SJSA1 (cell line): ENCODE results near the gene DENND2A. TPM values are rescaled to one million over a fixed set of nuclear protein-coding genes. Genes with fewer than 3 reads are reported as not detected.
"Not testable (repeated sequence)": the region's sequence is repeated elsewhere in the genome, so short reads cannot be mapped to it uniquely, and the experiment has no call there.

Experiments
- DNase-seq, 2 experiments: peaks; one replicate each; pipeline ENCODE4 v3.0.0-alpha.2; 2015 to 2020; ENCODE audit warnings: low spot score in 2 of 2, low read depth in 1 of 2
- H3K27ac ChIP-seq: fragments of 250-450 bp; sonication (Bioruptor Pico); 2 replicates; pipeline ENCODE4 v1.5.1; 2020; ENCODE audit warnings: mild to moderate bottlenecking, moderate library complexity
- H3K27me3 ChIP-seq: fragments of 250-450 bp; sonication (Bioruptor Pico); replicated peaks from 2 replicates; pipeline ENCODE4 v1.5.1; 2020; ENCODE audit warnings: mild to moderate bottlenecking, moderate library complexity
- H3K36me3 ChIP-seq: fragments of 250-450 bp; sonication (Bioruptor Pico); 2 replicates; pipeline ENCODE4 v1.5.1; 2020; ENCODE audit warnings: mild to moderate bottlenecking
- H3K4me1 ChIP-seq: fragments of 250-450 bp; sonication (Bioruptor Pico); replicated peaks from 2 replicates; pipeline ENCODE4 v1.6.1; 2021; ENCODE audit warnings: mild to moderate bottlenecking
- H3K4me3 ChIP-seq: fragments of 250-450 bp; sonication (Bioruptor Pico); 2 replicates; pipeline ENCODE4 v1.5.1; 2020; ENCODE audit warnings: mild to moderate bottlenecking
- H3K9me3 ChIP-seq: fragments of 250-450 bp; sonication (Bioruptor Pico); replicated peaks from 2 replicates; pipeline ENCODE4 v1.5.1; 2020; ENCODE audit warnings: mild to moderate bottlenecking
- total RNA-seq: library from RNA; depleted of rRNA; stranded (reverse); fragments of >200 nt; shearing (Covaris generic); gene quantifications from 2 replicates; pipeline ENCODE4 v1.2.3, GENCODE V29; 2014

Gene DENND2A
- total RNA-seq, 1 experiment from 2014 or later = 10.2 TPM

DNA sequence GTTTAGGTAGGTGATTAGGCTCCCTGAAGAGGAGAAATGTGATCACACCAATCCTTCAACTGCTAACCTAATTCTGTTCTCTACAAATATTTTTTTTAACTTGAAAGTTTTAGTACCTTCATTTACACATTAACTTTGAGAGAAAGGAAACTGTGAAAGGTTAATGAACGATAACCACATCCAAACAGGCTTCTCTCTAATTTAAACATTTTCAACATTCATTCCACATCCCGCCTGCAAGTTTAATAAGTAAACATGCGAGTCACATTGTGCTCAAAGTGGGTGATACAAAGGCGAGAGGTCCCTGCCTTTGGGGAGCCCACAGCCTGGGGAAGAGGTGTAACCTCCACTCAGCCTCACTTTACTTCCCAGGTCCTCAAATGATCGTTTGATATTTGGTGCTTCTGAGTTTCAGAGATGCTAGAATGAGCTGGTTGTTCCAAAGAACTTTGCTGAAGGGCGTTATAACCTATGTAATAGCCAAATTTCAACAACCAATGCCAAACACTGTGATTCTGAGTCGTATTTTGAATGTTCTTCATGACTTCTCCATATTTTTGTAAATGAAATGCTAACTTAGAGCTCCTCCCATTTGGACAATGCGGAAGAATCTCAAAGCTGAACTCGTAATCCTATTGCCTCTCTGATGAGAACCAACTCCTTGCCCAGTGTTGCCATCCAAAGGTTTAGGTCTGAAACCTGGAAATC is 47.5 kb downstream of the DENND2A start:
- Histone ChIP-seq H3K9me3 (no peaks in the 10 kb centered on the region), H3K27me3 (no peaks in the 10 kb centered on the region), H3K27ac (no peak overlapping the region), H3K4me1 (peaks cover 25% of the 10 kb centered on the region), H3K36me3 (peaks cover 3% of the 10 kb centered on the region; the same call in 1 of the 2 replicates), H3K4me3 (no peak overlapping the region)
- no peak for DNase-seq

DNA sequence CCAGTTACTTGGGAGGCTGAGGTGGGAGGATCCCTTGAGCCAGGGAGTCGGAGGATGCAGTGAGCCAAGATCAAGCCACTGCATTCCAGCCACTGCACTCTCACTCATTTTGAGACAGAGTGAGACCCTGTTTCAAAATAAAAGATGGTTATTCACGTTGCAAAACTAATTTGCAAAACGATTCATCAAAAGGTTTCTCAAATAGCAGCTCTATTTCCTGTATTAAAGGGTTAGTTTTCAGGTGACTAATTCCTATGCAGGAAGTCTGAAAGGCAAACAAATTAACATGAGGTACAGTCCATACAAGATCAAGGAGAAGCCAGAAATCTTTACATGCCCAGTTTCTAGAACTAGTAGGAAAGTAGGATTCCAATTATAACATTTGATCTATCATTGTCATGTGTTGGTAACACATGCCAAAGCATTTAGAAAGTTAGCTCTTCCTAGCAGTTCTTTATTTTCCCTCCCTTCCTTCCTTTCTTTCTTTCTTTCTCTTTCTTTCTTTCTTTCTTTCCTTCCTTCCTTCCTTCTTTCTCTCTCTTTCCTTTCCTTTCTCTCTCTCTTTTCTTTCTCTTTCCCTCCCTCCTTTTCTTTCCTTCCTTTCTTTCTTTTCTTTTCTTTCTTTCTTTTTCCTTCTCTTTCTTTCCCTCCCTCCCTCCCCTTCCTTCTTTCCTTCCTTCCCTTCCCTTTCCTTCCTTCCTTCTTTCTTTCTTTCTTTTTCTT is 49.3 kb downstream of the DENND2A start:
- Histone ChIP-seq H3K4me1 (peaks cover 11% of the 10 kb centered on the region; the same call in 1 of the 2 replicates), H3K36me3 (peaks cover 3% of the 10 kb centered on the region; the same call in 1 of the 2 replicates), H3K9me3 (no peaks in the 10 kb centered on the region), H3K27me3 (no peaks in the 10 kb centered on the region), H3K27ac (no peak overlapping the region), H3K4me3 (no peak overlapping the region)
- no peak for DNase-seq

DNA sequence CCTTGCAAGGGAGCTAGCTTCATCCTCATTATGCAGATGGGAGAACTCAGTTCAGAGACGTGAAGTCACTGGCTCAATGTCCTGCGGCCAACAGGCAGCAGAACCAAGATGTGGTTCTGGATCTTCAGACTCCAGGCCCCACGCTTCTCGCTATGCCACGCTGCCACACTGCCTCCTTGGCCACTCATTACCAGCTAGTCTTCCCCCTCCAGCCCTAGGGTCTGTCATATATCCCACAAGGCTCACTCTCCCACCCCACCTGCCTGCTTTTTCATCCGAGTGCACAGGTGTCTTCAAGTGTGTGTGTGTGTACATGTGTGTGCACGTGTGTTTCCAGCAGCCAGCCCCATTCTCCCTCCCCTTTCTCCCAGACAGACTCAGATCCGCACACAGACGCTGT is 53.4 kb downstream of the DENND2A start:
- H3K4me3 ChIP-seq = no peak overlapping the region
- no peak overlapping the region for H3K27ac ChIP-seq
- peaks cover 8% of the 10 kb centered on the region; the same call in 1 of the 2 replicates for H3K4me1 ChIP-seq
- H3K9me3 ChIP-seq = no peaks in the 10 kb centered on the region
- DNase-seq = no peak
- 0 out of 2 replicates have a peak, but pooled peaks cover 5% of the 10 kb centered on the region for H3K36me3 ChIP-seq
- H3K27me3 ChIP-seq = no peaks in the 10 kb centered on the region

DNA sequence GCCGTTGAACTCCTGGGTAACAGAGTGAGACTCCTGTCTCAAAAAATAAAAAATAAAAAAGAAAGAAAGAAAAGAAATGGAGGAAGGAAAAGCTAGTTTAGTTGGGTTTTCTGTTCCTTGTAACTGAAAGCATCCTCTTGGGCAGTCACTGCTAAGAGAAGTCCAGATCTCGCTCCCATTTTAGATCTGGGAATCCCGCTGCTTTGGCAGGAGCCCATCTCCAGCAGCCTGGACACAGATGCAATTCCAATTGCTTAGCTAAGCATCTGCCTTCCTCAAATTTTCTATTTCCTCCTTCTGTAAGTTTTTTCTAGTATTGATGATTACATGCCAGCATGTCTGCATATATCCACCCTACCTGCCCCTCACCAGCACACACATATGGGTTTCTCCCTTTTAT is 54.1 kb downstream of the DENND2A start:
- no peak for DNase-seq
- H3K4me3 ChIP-seq = no peak overlapping the region
- H3K36me3 ChIP-seq = 0 out of 2 replicates have a peak, but pooled peaks cover 5% of the 10 kb centered on the region
- H3K27ac ChIP-seq = no peak overlapping the region
- no peaks in the 10 kb centered on the region for H3K9me3 ChIP-seq
- H3K4me1 ChIP-seq = peaks cover 7% of the 10 kb centered on the region; the same call in 1 of the 2 replicates
- no peaks in the 10 kb centered on the region for H3K27me3 ChIP-seq

DNA sequence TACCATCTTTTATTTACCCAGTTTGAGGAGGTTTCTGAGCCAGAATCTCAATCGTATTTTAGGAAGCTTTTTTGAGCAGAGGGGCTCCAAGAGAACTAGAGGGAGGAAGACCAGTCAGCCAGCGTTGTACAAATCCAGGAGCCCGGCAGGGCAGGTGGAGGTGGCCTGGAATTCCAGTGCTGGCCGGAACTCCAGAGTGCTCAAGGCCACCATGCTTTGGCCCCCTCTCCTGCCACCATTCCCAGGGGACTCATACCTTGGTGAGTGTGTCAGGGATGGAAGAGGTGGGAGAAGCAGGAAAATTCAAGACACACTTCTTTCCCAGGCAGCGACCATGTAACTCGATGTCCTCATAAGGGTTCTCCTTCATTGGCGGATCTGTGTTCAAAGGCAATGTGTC is 55.3 kb downstream of the DENND2A start:
- Histone ChIP-seq H3K27me3 (no peaks in the 10 kb centered on the region), H3K27ac (no peak overlapping the region), H3K9me3 (no peaks in the 10 kb centered on the region), H3K4me3 (no peak overlapping the region), H3K36me3 (0 out of 2 replicates have a peak, but pooled peaks cover 5% of the 10 kb centered on the region), H3K4me1 (peaks cover 3% of the 10 kb centered on the region; the same call in 1 of the 2 replicates)
- no peak for DNase-seq

DNA sequence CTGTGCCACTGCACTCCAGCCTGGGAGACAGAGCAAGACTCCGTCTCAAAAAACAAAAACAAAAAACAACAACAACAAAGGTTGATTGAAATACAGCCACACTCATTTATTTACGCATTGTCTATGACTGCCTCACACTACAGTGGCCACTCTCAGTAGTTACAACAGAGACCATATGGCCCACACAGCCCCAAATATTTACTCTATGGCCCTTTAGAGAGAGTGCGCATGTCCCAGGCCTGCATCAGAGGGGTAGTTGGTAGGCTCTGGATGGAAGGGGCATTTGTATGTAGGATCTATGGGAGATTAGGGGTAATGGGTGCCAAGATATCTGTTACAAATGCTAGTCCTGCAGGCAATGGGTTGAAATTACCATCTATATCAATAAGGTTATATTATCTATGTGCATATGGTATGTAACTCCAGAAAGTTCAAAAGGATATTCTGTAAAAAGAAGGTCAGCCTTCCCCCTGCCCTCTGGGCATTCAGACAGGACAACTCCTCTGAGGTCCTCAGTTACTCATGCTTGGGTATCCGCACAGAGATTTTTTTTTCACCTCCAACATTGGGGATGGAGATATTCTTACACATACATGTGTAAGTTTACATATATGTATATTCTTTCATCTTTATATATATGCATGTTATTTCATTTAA is 56.3 kb downstream of the DENND2A start:
- no peak overlapping the region for H3K27ac ChIP-seq
- DNase-seq = no peak
- H3K4me1 ChIP-seq = no peaks in the 10 kb centered on the region
- H3K4me3 ChIP-seq = no peak overlapping the region
- no peaks in the 10 kb centered on the region for H3K27me3 ChIP-seq
- H3K9me3 ChIP-seq = no peaks in the 10 kb centered on the region
- H3K36me3 ChIP-seq = 0 out of 2 replicates have a peak, but pooled peaks cover 5% of the 10 kb centered on the region

DNA sequence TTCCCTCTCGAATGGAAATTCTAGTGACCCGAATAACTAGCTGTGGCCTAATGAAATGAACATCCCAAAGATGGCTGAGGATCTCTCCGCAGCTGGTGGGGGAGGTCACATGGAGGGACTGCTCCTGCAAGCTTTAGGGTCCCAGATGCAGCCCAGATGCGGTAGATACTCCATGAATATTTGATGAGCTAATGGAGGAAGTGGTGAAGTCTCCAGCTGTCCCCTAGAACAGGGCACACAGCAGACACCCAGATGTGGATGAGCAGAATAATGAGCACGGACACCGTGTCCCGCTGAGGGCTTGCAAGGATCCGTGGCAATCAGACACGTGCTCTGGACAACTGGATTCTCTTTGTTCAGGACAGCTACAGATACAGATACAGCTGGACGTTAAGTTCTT is 59.2 kb downstream of the DENND2A start:
- H3K27ac ChIP-seq = no peak overlapping the region
- 0 out of 2 replicates have a peak, but pooled peaks cover 8% of the 10 kb centered on the region for H3K36me3 ChIP-seq
- no peaks in the 10 kb centered on the region for H3K9me3 ChIP-seq
- DNase-seq = no peak
- no peaks in the 10 kb centered on the region for H3K27me3 ChIP-seq
- no peak overlapping the region for H3K4me3 ChIP-seq
- H3K4me1 ChIP-seq = no peaks in the 10 kb centered on the region

DNA sequence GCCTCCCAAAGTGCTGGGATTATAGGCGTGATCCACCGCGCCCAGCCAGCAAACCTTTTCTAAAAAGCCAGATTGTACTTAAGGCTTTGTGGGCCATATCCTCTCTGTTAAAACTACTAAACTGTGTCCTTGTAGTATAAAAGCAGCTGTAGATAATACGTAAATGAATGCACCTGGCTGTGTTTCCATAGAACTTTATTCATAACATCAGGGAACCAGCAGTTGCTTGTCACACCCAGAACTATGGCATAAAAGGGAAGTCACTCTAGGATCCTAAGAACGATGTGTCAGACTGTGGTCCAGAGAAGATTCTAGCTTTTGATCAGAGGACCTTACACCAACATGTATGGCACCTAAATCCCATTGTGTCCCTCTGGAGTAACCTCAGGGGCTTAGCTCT is 63.0 kb downstream of the DENND2A start:
- no peak overlapping the region for H3K4me3 ChIP-seq
- H3K27me3 ChIP-seq = no peaks in the 10 kb centered on the region
- no peak for DNase-seq
- 0 out of 2 replicates have a peak, but pooled peaks cover 3% of the 10 kb centered on the region for H3K36me3 ChIP-seq
- no peaks in the 10 kb centered on the region for H3K9me3 ChIP-seq
- no peak overlapping the region for H3K27ac ChIP-seq
- H3K4me1 ChIP-seq = no peaks in the 10 kb centered on the region

DNA sequence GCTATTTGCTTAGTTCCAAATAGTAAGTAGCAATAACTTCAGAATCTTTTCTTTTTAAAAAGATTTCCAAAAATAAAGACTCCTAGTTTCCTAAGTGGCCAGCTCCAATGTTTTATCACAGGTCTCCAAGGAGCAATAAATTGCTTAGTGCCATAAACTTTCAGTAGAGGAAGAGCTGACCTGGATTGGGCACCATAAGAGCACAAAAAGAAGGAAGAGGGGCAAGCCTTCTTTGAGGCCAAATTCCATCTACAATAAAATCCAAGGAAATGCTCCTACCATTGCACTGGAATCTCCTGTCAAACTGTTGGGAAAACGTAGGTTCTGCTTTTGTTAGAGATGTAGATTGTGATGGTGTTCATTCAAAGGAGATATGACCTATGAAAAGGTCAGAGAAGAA is 64.0 kb downstream of the DENND2A start:
- Histone ChIP-seq H3K4me1 (no peaks in the 10 kb centered on the region), H3K27ac (no peak overlapping the region), H3K9me3 (no peaks in the 10 kb centered on the region), H3K27me3 (no peaks in the 10 kb centered on the region), H3K4me3 (no peak overlapping the region), H3K36me3 (0 out of 2 replicates have a peak, but pooled peaks cover 3% of the 10 kb centered on the region)
- no peak for DNase-seq

DNA sequence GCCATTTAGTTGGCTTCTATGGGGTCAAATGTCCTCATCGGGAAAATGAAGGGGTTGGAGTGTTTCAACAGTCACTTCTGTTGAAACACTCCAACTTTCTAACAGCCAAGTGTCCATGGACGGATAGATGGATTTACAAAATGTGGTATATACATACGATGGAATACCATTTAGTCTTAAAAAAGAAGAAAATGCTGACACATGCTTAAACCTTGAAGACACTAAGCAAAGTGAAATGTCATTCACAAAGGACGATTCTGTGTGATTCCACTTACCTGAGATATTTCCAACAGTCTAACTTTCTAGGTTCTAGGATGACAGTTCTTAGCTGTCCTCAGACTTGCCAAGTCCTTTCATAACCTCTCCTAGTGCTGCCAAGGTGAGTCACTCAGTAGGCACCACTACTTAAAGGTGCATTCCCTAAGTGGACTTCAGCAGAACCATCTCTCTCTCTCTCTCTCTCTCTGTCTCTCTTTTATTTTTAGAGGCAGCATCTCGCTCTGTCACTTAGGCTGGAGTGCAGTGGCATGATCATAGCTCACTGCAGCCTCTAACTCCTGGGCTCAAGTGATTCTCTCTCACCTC is 69.0 kb downstream of the DENND2A start:
- H3K27ac ChIP-seq = no peak overlapping the region
- H3K4me1 ChIP-seq = peaks cover 14% of the 10 kb centered on the region
- no peak for DNase-seq
- peaks cover 8% of the 10 kb centered on the region; the same call in 1 of the 2 replicates for H3K36me3 ChIP-seq
- no peak overlapping the region for H3K4me3 ChIP-seq
- H3K27me3 ChIP-seq = no peaks in the 10 kb centered on the region
- H3K9me3 ChIP-seq = no peaks in the 10 kb centered on the region

DNA sequence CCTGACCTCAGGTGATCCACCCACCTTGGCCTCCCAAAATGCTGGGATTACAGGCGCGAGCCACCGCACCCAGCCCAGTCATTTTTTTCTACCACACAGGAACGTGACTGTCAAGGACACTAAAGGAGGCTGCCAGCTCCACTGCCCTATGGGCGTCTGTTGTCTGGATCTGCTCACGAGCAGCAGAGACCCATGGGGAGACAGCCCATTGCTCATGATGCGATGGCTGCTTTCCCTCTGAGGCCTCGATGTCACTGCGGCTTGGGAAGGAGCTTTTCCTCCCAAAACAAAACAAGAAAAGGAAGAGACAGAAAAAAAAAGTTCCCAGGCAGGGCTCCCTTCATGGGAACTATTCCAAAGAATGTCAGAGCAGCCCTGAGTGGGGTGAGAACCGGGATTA is 70.5 kb downstream of the DENND2A start:
- no peak for DNase-seq
- H3K4me1 ChIP-seq = peaks cover 29% of the 10 kb centered on the region

DNA sequence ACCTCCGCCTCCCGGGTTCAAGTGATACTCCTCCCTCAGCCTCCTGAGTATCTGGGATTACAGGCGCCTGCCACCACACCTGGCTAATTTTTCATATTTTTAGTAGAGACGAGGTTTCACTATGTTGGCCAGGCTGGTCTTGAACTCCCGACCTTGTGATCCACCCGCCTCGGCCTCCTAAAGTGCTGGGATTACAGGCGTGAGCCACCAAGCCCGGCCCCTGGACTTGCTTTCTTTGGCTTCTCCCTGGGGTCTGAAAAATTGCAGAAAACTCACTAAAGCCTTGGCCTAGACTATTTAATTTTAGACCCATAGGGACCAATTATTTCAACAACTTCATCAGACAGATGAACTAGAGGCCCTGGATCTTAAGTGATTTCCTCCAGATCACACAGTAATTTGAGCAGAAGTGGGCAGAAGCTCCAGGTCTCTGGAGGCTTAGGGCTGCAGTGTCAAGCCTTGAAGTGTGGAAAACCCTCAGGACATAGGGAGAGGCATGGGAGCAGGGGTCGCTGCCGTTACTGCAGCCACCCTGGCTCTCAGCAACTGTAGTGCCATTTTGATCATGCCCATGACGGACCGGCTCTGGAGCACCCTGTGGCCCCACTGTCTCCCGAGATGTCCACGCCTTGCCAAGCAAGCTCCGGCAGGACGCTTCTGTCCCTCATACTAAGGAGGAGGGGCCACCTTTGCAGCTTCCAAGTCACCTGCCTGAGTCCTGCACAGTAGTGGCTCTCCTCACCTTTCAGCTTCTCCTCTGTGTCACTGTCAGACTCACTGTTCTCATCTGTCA is 72.4 kb downstream of the DENND2A start:
- Histone ChIP-seq H3K27ac (no peak overlapping the region), H3K27me3 (no peaks in the 10 kb centered on the region), H3K9me3 (no peaks in the 10 kb centered on the region), H3K36me3 (peaks cover 11% of the 10 kb centered on the region; the same call in 1 of the 2 replicates), H3K4me1 (peaks cover 31% of the 10 kb centered on the region), H3K4me3 (no peak overlapping the region)
- DNase-seq = no peak

More for the DNA sequence above, 70.5 kb downstream of the DENND2A start:
- H3K27me3 ChIP-seq = no peaks in the 10 kb centered on the region
- H3K27ac ChIP-seq = no peak overlapping the region
- no peaks in the 10 kb centered on the region for H3K9me3 ChIP-seq
- peaks cover 8% of the 10 kb centered on the region; the same call in 1 of the 2 replicates for H3K36me3 ChIP-seq
- no peak overlapping the region for H3K4me3 ChIP-seq

DNA sequence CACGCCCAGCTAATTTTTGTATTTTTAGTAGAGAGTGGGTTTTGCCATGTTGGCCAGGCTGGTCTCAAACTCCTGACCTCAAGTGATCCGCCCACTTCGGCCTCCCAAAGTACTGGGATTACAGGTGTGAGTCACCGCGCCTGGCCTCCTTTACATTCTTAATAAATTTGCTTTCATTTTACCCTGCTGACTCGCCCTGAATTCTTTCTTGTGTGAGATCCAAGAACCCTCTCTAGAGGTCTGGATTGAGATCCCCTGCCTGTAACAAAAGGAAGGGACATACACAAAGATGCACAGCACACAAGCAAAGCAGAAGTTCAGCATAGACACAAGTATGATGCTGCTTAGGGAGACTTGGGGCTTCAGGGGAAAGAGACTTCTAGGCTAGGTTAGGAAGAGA is 74.4 kb downstream of the DENND2A start:
- peaks cover 31% of the 10 kb centered on the region for H3K4me1 ChIP-seq
- peaks cover 11% of the 10 kb centered on the region; the same call in 1 of the 2 replicates for H3K36me3 ChIP-seq
- not testable (repeated sequence) for H3K9me3 ChIP-seq, H3K27me3 ChIP-seq, H3K4me3 ChIP-seq
- peak overlapping the region; percentile 77 for H3K27ac ChIP-seq
- peak; percentile 78 to 79 for DNase-seq
